Cardiac fibroblast (primary cell): Measurements from ENCODE around the gene CCDC81.

ENCODE experiments used
- DNase-seq, 2 donors: peaks; one replicate each; pipeline versions ENCODE4 v3.0.0 to v3.0.0-alpha.2; 2010; ENCODE audit warnings: low read depth in 2 of 2
- H3K4me3 ChIP-seq, 2 donors: replicated peaks in 1 of 2; 1 replicate in 1 of 2; 2 replicates in 1 of 2; pipeline ENCODE4 v1.5.1; 2011; ENCODE audit warnings: low read depth in 2 of 2, low read length in 2 of 2, mild to moderate bottlenecking in 2 of 2, moderate library complexity in 1 of 2
- CTCF ChIP-seq: IDR thresholded peaks from one replicate; pipeline ENCODE4 v1.5.1; 2011; ENCODE audit warnings: low read depth, mild to moderate bottlenecking, low read length, inconsistent platforms

CCDC81 gene

GRCh38 chr11:86396396-86396795, 21.7 kb downstream of the CCDC81 start:
- peak in 1 of 2 donors; percentile 82 for DNase-seq
- no peak overlapping the region for H3K4me3 ChIP-seq
- TF ChIP-seq CTCF, result no peak

GRCh38 chr11:86397351-86397750, 22.7 kb downstream of the CCDC81 start:
- no peak for TF ChIP-seq CTCF
- no peak for DNase-seq
- no peak overlapping the region for H3K4me3 ChIP-seq

DNA sequence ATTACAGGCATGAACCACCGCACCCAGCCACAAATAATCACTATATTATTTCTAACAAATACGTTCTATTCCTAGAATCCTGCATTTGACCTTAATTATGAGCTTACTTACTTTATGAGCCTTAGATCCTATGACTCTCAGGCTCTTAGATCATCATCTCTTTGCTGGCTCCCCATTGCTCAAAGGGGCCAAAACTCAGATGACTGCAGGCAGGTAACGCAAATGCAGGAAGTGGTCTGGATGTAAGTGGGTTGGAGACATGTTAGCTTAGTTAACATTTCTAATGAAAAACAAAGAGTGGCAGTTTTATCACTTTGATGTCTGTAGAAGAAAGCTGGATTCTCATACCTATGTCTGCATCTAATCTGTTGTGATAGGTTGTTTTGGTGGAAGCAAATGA, 23.4 kb downstream of the CCDC81 start:
- TF ChIP-seq CTCF, result no peak
- no peak for DNase-seq
- no peak overlapping the region for H3K4me3 ChIP-seq

DNA sequence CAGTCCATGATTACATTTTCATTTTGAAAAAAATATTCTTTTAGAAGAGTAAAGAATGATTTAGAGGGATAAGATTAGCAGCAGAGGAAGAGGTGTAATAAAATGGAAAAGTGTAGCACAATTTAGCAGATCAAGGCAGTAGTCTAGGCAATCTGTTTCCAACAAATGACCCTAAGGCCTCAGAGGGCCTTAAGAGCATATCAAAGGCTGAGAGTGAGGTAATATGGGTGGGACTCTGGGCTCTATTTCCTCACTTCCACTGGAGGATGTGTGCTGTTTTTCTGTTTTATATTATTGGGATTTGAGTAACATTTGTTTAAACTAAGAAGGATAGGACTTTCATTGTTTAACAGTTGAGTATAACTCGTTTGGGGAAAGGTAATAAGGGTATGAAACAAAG, 28.8 kb downstream of the CCDC81 start:
- H3K4me3 ChIP-seq, result no peak overlapping the region
- no peak for DNase-seq
- no peak for TF ChIP-seq CTCF

DNA sequence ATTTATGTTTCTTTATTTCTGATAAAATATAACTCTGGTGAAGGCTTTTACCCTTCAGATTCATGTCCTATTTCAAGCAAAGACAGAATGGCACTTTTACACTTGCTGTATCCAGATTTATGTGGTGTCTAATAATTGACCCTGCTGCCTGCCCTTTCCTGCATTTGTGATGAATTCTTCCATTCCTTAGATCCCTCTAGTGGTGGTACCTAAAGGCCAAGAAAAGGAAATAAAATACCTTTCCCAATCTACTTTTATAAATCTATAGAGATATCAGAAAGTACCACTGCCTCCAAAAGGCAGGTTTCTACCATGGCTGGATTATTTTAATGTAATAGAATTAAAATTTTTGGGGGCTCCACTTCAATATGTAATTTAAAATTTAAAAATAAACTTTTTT, 34.2 kb downstream of the CCDC81 start:
- no peak overlapping the region for H3K4me3 ChIP-seq
- DNase-seq, result peak in 1 of 2 donors; percentile 16
- TF ChIP-seq CTCF, result peak; percentile 44

DNA sequence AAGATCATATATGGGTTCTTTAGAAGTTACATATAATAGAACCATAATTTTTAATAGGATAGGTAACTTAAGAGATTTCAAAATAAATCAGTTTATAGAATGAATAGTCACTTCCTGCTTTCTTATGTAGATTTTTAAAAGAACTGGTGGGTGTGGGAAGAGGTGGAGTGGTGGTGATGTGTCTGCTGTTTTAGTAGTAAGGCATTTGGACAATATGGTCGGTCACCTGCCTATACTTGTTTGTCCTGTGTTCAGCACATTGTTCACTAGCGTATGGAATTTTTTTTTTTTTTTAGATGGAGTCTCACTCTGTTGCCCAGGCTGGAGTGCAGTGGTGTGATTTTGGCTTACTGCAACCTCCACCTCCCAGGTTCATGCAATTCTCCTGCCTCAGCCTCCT, 39.3 kb downstream of the CCDC81 start:
- DNase-seq, result no peak
- no peak for TF ChIP-seq CTCF
- H3K4me3 ChIP-seq, result no peak overlapping the region

- no peak for TF ChIP-seq CTCF
- H3K4me3 ChIP-seq, result no peak overlapping the region
- DNase-seq, result no peak
These were observed 40.3 kb downstream of the CCDC81 start for GRCh38 chr11:86415026-86415425.
